GM23338 (cell line): ENCODE data around the gene MTRF1. TPM values are rescaled to one million over a fixed set of nuclear protein-coding genes. Genes with fewer than 3 reads are reported as not detected.

Experiments used
- ATAC-seq: fragments of 200-7000 bp; cut with Tn5 transposase; 3 replicates; pipeline ENCODE4 v1.9.1; 2020
- DNase-seq: peaks from one replicate; pipeline ENCODE4 v3.0.0-alpha.2; 2015; ENCODE audit warnings: low spot score
- H2AFZ ChIP-seq: fragments of 200-600 bp; sonication (generic); 2 replicates; pipeline ENCODE4 v1.8.0; 2016; ENCODE audit warnings: antibody characterized with exemption, mild to moderate bottlenecking, moderate library complexity
- H3F3A ChIP-seq: fragments of 200-600 bp; sonication (generic); replicated peaks from 2 replicates; pipeline ENCODE4 v1.8.0; 2017; ENCODE audit warnings: antibody characterized with exemption, mixed run types, low read depth
- H3K27ac ChIP-seq: fragments of 200-600 bp; sonication (generic); 2 replicates; pipeline ENCODE4 v1.6.1; 2016; ENCODE audit warnings: low read depth
- H3K27me3 ChIP-seq: fragments of 200-600 bp; sonication (generic); 2 replicates; pipeline ENCODE4 v1.8.0; 2016; ENCODE audit warnings: mild to moderate bottlenecking, mixed run types, moderate library complexity; ENCODE audit not compliant: insufficient read depth
- H3K36me3 ChIP-seq: fragments of 200-600 bp; sonication (generic); 2 replicates; pipeline ENCODE4 v1.8.0; 2016; ENCODE audit warnings: mild to moderate bottlenecking; ENCODE audit not compliant: insufficient read depth
- H3K4me1 ChIP-seq: fragments of 200-600 bp; sonication (generic); 2 replicates; pipeline ENCODE4 v1.8.0; 2016; ENCODE audit warnings: mild to moderate bottlenecking, moderate library complexity; ENCODE audit not compliant: insufficient read depth
- H3K4me2 ChIP-seq: fragments of 200-600 bp; sonication (generic); 2 replicates; pipeline ENCODE4 v1.7.1; 2017; ENCODE audit warnings: mixed run types
- H3K4me3 ChIP-seq: fragments of 200-600 bp; sonication (generic); 2 replicates; pipeline ENCODE4 v1.6.1; 2016; ENCODE audit warnings: mixed run types
- H3K79me2 ChIP-seq: fragments of 200-600 bp; sonication (generic); replicated peaks from 2 replicates; pipeline ENCODE4 v1.8.0; 2017; ENCODE audit warnings: mild to moderate bottlenecking; ENCODE audit not compliant: insufficient read depth
- H3K9me2 ChIP-seq: fragments of 200-600 bp; sonication (generic); 2 replicates; pipeline ENCODE4 v1.8.0; 2017; ENCODE audit not compliant: insufficient read depth
- H4K20me1 ChIP-seq: fragments of 200-600 bp; sonication (generic); replicated peaks from 2 replicates; pipeline ENCODE4 v1.8.0; 2017; ENCODE audit warnings: mild to moderate bottlenecking; ENCODE audit not compliant: insufficient read depth
- H3K27ac Mint-ChIP-seq: 2 replicates; pipeline ENCODE4 v1.8.0; 2020; ENCODE audit warnings: inconsistent platforms, mild to moderate bottlenecking, moderate library complexity, mixed read lengths
- H3K27me3 Mint-ChIP-seq: 3 replicates; pipeline ENCODE4 v1.8.0; 2022; ENCODE audit warnings: low read depth, mild to moderate bottlenecking, moderate library complexity, mixed read lengths, inconsistent platforms; ENCODE audit not compliant: insufficient read depth, poor library complexity
- H3K36me3 Mint-ChIP-seq: 3 replicates; pipeline ENCODE4 v1.8.0; 2021; ENCODE audit warnings: low read depth, mild to moderate bottlenecking, inconsistent platforms, moderate library complexity, mixed read lengths
- H3K4me1 Mint-ChIP-seq: 3 replicates; pipeline ENCODE4 v1.8.0; 2020; ENCODE audit warnings: mild to moderate bottlenecking, inconsistent platforms, mixed read lengths
- H3K4me3 Mint-ChIP-seq: 3 replicates; pipeline ENCODE4 v1.8.0; 2021; ENCODE audit warnings: moderate library complexity, mild to moderate bottlenecking, inconsistent platforms, mixed read lengths
- H3K9me3 Mint-ChIP-seq: 3 replicates; pipeline ENCODE4 v1.8.0; 2020; ENCODE audit warnings: moderate library complexity, mild to moderate bottlenecking, inconsistent platforms, mixed read lengths
- CREB1 ChIP-seq: fragments of 250-450 bp; sonication (Bioruptor Pico); IDR thresholded peaks from 2 replicates; pipeline ENCODE4 v1.5.0; 2020; ENCODE audit warnings: low read depth, mild to moderate bottlenecking, moderate library complexity
- ETS1 ChIP-seq: IDR thresholded peaks from 2 replicates; pipeline ENCODE4 v1.6.1; 2016; ENCODE audit warnings: antibody characterized with exemption
- EZH2 ChIP-seq: fragments of 200-600 bp; sonication (generic); IDR thresholded peaks from one replicate; pipeline ENCODE4 v1.8.0; 2017; ENCODE audit warnings: antibody characterized with exemption, mild to moderate bottlenecking, low read depth; ENCODE audit not compliant: unreplicated experiment
- EZH2phosphoT487 ChIP-seq: fragments of 200-600 bp; sonication (generic); IDR thresholded peaks from one replicate; pipeline ENCODE4 v1.8.1; 2018; ENCODE audit warnings: antibody characterized with exemption; ENCODE audit not compliant: unreplicated experiment
- JUNB ChIP-seq: IDR thresholded peaks from one replicate; pipeline ENCODE4 v1.6.1; 2016; ENCODE audit warnings: antibody characterized with exemption; ENCODE audit not compliant: unreplicated experiment
- NANOG ChIP-seq: IDR thresholded peaks from 2 replicates; pipeline ENCODE4 v1.6.1; 2016; ENCODE audit warnings: antibody characterized with exemption, borderline replicate concordance
- POLR2AphosphoS5 ChIP-seq: IDR thresholded peaks from 2 replicates; pipeline ENCODE4 v1.6.1; 2016; ENCODE audit warnings: antibody characterized with exemption, low read depth
- REST ChIP-seq: IDR thresholded peaks from one replicate; pipeline ENCODE4 v1.6.1; 2018; ENCODE audit warnings: antibody characterized with exemption; ENCODE audit not compliant: unreplicated experiment
- STAT1 ChIP-seq: IDR thresholded peaks from one replicate; pipeline ENCODE4 v1.6.1; 2016; ENCODE audit warnings: antibody characterized with exemption; ENCODE audit not compliant: unreplicated experiment
- ZNF114 ChIP-seq: fragments of 250-450 bp; sonication (Bioruptor Pico); IDR thresholded peaks from 2 replicates; pipeline ENCODE4 v1.5.0; 2020; ENCODE audit warnings: mild to moderate bottlenecking, moderate library complexity
- ZNF331 ChIP-seq: fragments of 250-450 bp; sonication (Bioruptor Pico); IDR thresholded peaks from 2 replicates; pipeline ENCODE4 v1.5.0; 2020; ENCODE audit warnings: low read depth, mild to moderate bottlenecking, moderate library complexity
- ZNF462 ChIP-seq: fragments of 250-450 bp; sonication (Bioruptor Pico); IDR thresholded peaks from 2 replicates; pipeline ENCODE4 v1.5.0; 2020; ENCODE audit warnings: mild to moderate bottlenecking, moderate library complexity
- polyA plus RNA-seq: library from polyadenylated mRNA; unstranded; fragments of >200 nt; fragmentation: Nextera tagmentation; extraction: Ambion mirVana; gene quantifications from 2 replicates; pipeline ENCODE4 v1.2.1, GENCODE V29; 2016
- total RNA-seq: library from RNA; depleted of rRNA; stranded (reverse); fragments of >200 nt; shearing (Covaris generic); gene quantifications from 2 replicates; pipeline ENCODE4 v1.2.3, GENCODE V29; 2014
- TF ChIP-seq, protein P1 (sequence below), 2 experiments: fragments of 200-600 bp in 1 of 2; sonication (generic) in 1 of 2; conservative IDR thresholded peaks; 2 replicates each; pipeline versions ENCODE4 v1.5.1 to v1.6.1; 2016 to 2017; ENCODE audit warnings: antibody characterized with exemption in 2 of 2, low read depth in 2 of 2, mild to moderate bottlenecking in 2 of 2, moderate library complexity in 1 of 2

The MTRF1 gene
- total and polyA plus RNA-seq, 2 experiments from 2014 or later = 18.4 to 22.6 TPM

GRCh38 chr13:41295973-41296372, 32.6 kb upstream of the MTRF1 start:
- 0 out of 2 replicates have a peak, but pooled peaks cover 6% of the 10 kb centered on the region for H3K4me1 ChIP-seq
- no peak overlapping the region for H3K4me3 ChIP-seq
- no peak for TF ChIP-seq ZNF114
- no peak for TF ChIP-seq EZH2phosphoT487
- TF ChIP-seq ZNF462 = no peak
- TF ChIP-seq, protein P1, sequence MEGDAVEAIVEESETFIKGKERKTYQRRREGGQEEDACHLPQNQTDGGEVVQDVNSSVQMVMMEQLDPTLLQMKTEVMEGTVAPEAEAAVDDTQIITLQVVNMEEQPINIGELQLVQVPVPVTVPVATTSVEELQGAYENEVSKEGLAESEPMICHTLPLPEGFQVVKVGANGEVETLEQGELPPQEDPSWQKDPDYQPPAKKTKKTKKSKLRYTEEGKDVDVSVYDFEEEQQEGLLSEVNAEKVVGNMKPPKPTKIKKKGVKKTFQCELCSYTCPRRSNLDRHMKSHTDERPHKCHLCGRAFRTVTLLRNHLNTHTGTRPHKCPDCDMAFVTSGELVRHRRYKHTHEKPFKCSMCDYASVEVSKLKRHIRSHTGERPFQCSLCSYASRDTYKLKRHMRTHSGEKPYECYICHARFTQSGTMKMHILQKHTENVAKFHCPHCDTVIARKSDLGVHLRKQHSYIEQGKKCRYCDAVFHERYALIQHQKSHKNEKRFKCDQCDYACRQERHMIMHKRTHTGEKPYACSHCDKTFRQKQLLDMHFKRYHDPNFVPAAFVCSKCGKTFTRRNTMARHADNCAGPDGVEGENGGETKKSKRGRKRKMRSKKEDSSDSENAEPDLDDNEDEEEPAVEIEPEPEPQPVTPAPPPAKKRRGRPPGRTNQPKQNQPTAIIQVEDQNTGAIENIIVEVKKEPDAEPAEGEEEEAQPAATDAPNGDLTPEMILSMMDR (conservative IDR thresholded peaks at IDR 0.05; ENCODE audit: low read depth in 2 of 2) = no peak
- TF ChIP-seq EZH2 = no peak
- no peak for TF ChIP-seq ZNF331
- no peak for TF ChIP-seq CREB1 (CRISPR knock-in tag)
- TF ChIP-seq ETS1 = no peak
- TF ChIP-seq STAT1 = no peak
- TF ChIP-seq NANOG = no peak
- no peak for TF ChIP-seq POLR2AphosphoS5
- TF ChIP-seq JUNB = no peak
- no peak for TF ChIP-seq REST
- no peak overlapping the region for H3K4me2 ChIP-seq
- H3K36me3 Mint-ChIP-seq = no peaks in the 10 kb centered on the region
- H3K9me2 ChIP-seq = 0 out of 2 replicates have a peak, but pooled peaks cover 6% of the 10 kb centered on the region
- H3F3A ChIP-seq = no peaks in the 10 kb centered on the region
- H3K79me2 ChIP-seq = no peaks in the 10 kb centered on the region
- peaks cover 15% of the 10 kb centered on the region for H3K9me3 Mint-ChIP-seq
- H3K4me1 Mint-ChIP-seq = no peaks in the 10 kb centered on the region
- H3K27me3 Mint-ChIP-seq = no peaks in the 10 kb centered on the region
- H3K27me3 ChIP-seq = no peaks in the 10 kb centered on the region
- H3K36me3 ChIP-seq = no peaks in the 10 kb centered on the region
- DNase-seq (no peak), ATAC-seq (no peak)
- H3K4me3 Mint-ChIP-seq = no peak overlapping the region
- H4K20me1 ChIP-seq = no peaks in the 10 kb centered on the region
- H3K27ac ChIP-seq = no peak overlapping the region
- H3K27ac Mint-ChIP-seq = no peak overlapping the region
- H2AFZ ChIP-seq = no peak overlapping the region
